CD4-positive, alpha-beta T cell treated with Interleukin-17A for 1 hour (primary cell): ENCODE measurements around the gene ZNF280A.
"Not testable (repeated sequence)": the region's sequence is repeated elsewhere in the genome, so short reads cannot be mapped to it uniquely, and the experiment has no call there.

Experiments
- DNase-seq: peaks from one replicate; pipeline ENCODE4 v3.0.0-alpha.2; 2020

Gene ZNF280A

GRCh38 chr22:22538226-22538989 lies 18.3 kb upstream of the ZNF280A start:
- DNase-seq: no peak

DNA sequence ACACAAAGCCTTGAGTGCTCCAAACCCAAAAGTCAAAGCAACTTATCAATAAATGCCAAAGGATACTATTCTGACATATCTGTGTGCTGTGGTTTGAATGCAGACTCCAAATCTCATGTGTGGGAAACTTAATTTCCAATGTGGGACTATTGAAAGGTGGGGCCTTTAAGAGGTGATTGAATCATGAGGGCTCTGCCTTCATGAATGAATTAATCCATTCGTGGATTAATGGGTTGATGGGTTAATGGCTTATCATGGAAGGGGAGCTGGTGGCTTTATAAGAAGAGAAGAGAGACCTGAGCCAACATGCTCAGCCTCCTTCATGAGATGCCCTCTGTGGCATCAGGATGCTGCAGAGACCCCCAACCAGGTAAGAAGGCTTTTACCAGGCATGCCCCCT lies 16.8 kb upstream of the ZNF280A start:
- DNase-seq: no peak

DNA sequence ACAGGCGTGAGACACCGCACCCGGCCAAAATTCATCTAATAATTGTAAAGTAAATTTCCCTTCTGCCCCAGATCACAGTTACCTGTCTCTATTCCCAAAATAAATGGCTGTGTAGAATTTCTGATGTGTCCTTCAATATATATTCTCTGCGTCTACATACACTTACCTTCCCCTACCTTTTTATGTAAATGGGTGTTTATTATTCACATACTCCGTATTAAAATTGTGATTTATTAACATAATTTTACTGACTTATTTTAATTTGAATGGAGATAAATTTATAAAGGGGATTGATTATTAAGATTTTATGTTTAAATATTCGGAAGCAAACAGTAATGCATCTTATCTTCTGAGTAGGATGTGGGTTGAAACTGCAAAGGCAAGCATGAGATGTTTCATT lies 16.4 kb upstream of the ZNF280A start:
- no peak for DNase-seq

DNA sequence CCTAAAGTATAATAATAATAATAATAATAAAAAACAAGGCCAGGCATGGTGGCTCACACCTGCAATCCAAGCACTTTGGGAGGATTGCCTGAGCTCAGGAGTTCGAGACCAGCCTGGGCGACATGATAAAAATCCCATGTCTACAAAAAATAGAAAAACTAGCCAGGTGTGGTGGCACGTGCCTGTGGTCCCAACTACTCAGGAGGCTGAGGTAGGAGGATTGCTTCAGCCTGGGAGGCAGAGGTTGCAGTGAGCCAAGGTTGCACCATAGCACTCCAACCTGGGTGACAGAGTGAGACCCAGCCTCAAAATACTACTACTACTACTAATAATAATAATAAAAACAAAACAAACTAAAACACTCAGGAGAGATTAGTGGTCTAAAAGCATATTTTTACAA lies 15.6 kb upstream of the ZNF280A start:
- DNase-seq: no peak

GRCh38 chr22:22534604-22535415 lies 14.7 kb upstream of the ZNF280A start:
- DNase-seq: no peak

DNA sequence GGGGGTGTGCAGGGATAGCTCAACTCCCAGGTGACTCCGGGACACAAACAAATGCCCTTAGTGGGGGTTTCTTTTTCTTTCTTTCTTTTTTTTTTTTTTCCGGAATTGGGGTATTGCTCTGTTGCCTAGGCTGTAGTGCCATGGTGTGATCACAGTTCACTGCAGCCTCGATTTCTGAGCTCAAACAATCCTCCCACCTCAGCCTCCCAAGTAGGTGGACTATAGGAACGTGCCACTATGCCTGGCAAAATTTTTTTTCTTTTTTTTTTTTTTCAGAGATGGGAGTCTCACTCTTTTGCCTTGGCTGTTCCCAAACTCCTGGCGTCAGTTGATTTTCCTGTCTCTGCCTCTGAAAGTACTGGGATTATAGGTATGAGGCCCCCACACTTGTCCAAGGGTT lies 13.8 kb upstream of the ZNF280A start:
- no peak for DNase-seq

- DNase-seq: no peak
These were observed 13.3 kb upstream of the ZNF280A start for GRCh38 chr22:22533417-22533816.

- not testable (repeated sequence) for DNase-seq
These were observed 12.5 kb upstream of the ZNF280A start for GRCh38 chr22:22532547-22533071.

DNA sequence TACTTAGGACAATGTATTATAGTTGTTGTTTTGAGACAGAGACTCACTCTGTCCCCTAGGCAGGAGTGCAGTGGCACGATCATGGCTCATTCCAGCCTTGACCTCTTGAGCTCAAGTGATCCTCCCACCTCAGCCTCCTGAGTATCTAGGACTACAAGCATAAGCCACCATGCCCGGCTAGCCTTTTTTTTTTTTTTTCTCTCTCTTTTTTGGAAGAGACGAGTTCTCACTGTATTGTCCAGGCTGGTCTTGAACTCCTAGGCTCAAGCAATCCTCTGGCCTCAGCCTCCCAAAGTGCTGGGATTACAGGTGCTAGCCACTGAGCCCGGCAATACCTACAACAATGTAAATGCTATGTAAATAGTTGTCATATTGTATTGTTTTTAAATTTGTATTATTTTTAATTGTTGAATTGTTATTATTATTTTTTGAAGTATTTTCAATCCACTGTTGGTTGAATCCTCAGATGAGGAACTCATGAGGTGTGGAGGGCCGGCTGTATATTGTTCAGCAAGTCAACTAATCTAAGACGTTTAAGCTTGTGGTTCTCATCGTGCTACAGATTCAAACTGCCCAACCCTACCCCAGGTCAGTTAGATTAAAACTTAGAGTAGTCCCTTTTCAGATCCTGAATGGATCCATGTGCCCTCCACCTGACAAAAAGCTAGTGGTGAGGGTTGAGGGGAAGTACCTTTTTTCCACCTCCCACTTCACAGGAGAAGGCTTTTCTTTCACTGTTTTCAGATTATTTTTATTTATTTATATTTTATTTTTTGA lies 11.9 kb upstream of the ZNF280A start:
- no peak for DNase-seq

DNA sequence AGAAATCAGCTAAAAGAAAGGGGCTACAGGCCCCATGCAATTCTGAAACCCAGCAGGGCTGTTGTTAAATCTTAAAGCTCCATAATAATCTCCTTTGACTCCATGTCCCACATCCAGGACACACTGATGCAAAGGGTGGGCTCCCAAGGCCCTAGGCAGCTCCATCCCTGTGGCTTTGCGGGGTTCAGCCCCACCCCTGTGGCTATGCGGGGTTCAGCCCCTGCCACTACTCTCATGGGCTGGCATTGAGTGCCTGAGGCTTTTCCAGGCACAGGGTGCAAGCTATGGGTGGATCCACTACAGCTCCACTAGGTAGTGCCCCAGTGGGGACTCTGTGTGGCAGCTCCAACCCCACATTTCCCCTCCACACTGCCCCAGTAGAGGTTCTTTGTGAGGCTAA lies 8.7 kb upstream of the ZNF280A start:
- DNase-seq: no peak

DNA sequence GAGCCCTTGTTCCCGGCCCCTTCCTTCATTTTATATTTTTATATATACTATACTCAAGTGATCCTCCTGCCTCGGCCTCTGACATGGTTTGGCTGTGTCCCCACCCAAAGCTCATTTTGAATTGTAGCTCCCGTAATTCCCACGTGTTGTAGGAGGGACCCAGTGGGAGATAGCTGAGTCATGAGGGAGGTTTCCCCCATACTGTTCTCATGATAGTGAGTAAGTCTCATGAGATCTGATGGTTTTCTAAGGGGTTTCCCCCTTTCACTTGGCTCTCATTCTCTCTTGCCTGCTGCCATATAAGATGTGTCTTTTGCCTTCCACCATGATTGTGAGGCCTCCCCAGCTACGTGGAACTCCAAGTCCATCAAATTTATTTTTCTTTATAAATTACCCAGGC lies 7.2 kb upstream of the ZNF280A start:
- DNase-seq: no peak

- DNase-seq: no peak
These were observed 6.2 kb upstream of the ZNF280A start for GRCh38 chr22:22526125-22526912.

GRCh38 chr22:22523494-22523893 lies 3.4 kb upstream of the ZNF280A start:
- DNase-seq: no peak

DNA sequence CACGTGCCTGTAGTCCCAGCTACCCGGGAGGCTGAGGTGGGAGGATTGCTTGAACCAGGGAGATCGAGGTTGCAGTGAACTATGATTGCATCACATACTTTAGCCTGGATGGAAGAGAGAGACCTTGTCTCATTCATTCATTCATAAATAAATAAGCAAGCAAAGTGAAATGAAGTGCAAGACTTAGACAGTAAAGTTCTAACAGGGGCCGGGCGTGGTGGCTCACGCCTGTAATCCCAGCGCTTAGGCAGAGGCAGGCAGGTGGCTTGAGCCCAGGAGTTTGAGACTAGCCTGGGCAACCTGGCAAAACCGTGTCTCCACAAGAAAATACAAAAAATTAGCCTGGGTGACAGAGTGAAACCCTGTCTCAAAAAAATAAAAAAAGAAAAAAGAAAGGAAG lies 1.6 kb upstream of the ZNF280A start:
- no peak for DNase-seq

DNA sequence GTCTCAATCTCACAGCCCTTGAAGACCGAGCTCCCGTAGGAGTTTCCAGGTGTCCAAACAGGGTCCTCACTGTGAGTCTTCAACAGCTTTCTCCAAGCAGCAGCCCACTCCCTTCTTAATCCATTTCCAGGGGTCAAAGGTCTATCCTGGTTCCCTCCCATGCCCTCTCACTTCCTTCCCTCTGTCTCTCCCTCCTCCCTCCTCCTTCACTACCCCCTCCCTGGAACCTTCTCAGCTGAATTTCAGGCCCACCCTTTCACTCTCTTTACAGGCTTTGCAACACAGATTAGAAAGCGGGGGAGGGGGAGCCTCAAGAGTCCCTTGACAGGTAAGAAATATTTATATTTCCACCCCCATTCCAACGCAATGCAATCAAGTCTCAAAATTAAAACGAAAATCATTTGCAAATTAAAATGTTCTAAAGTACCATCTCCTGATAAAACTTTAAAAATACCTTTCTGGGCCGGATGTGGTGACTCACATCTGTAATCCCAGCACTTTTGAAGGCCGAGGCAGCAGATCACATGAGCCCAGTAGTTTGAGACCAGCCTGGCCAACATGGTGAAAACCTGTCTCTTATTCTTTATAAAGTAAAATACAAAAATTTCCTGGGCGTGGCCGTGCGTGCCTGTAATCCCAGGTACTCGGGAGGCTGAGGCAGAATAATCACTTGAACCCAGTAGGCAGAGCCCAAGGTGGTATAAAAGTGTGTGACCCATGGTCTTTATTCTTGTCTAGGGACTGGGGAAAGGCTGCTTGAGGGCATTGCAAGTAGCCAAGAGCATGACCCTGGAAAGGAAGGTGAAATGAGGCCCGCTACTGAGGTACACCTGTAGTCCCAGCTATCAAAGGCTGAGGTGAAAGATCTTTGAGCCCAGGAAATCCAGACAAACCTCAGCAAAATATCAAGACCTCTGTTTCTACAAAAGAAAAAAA lies 865 bp upstream of the ZNF280A start:
- DNase-seq: no peak

- no peak for DNase-seq
These were observed 479 bp downstream of the ZNF280A start for GRCh38 chr22:22519591-22519990.

DNA sequence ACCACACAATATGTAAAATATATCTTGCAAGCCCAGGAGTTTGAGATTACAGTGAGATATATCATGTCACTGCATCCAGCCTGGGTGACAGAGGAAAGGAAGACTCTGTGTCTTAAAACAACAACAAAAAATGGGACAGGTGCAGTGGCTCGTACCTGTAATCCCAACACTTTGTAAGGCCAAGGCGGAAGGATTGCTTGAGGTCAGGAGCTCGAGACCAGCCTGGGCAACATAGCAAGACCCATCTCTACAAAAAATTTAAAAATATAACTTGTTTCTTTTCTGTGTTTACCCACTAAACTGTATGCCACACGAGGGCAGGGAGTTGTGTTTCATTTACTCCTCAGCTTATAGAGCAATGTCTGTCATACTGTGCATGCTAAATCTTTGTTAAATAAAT lies 3.1 kb downstream of the ZNF280A start:
- no peak for DNase-seq

- DNase-seq: no peak
These were observed 4.2 kb downstream of the ZNF280A start for GRCh38 chr22:22515890-22516289.

DNA sequence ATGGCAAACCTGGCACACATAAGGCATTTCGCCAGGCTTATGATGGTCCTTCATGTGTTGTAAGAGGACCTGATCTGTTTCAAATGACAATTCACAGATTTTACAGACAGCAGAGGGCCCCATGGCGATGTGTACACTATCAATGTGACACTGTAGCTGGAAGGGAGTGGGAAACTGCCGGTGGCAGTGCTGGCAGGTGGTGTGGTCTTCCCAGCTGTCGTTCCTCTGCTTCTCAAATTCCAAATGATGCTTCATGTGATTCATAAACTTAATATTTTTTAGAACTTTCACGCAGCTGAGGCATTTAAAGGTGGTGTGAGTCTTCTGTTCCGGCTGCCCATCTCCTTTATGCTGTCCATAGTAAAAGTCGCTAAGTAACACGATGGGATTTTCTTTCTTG lies 5.6 kb downstream of the ZNF280A start:
- DNase-seq: not testable (repeated sequence)

- no peak for DNase-seq
These were observed 6.5 kb downstream of the ZNF280A start for GRCh38 chr22:22513619-22514018.

DNA sequence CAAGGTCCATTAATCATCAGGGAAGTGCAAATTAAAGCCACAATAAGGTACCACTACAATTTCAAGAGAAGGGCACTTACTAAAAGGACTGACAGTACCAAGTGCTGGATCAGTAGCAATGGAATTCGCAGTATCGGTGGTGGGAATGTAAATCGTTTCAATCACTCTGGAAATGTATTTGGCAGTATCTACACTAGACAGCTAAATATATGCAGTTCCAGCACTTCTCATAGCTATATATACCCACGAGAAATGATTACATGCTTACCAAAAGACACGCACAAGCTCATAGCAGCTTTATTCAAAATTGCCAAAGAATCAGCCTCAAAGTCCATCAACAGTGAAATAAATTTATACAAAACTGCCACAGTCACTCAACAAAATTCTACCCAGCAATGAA lies 7.1 kb downstream of the ZNF280A start:
- no peak for DNase-seq
